ENCODE measurements around the gene ZNF236. TPM values are rescaled to one million over a fixed set of nuclear protein-coding genes. Genes with fewer than 3 reads are reported as not detected.

ZNF236 gene
- 14.9 and 18.3 TPM in 2 replicates for total RNA-seq

GRCh38 chr18:76822506-76823160, at the start of gene ZNF236:
Gene ZNF236 (plus strand): TSS chr18:76822557. CDS start chr18:76822608, 51 bp downstream.

Small RNAs within 50 kb of the gene (small RNA-seq; reads per million reads assigned to genes)
- gene RF00017 (not detected), gene RNU6-346P (not detected)

Data from hair follicle dermal papilla cell (primary cell).